IMR-90 (cell line): ENCODE results near the gene DRC7. TPM values are rescaled to one million over a fixed set of nuclear protein-coding genes. Genes with fewer than 3 reads are reported as not detected.

ENCODE experiments used
- ATAC-seq: fragments of 200-7000 bp; cut with Tn5 transposase; 2 replicates; pipeline ENCODE4 v1.9.1; 2020; ENCODE audit warnings: low read depth, mild to moderate bottlenecking, moderate library complexity
- BruUV-seq: library from RNA; stranded (reverse); fragments of 400-500 nt; replicated peaks from 2 replicates; lab custom pipeline; 2021; lab: Mats Ljungman, UMichigan
- CTCF ChIA-PET: fragments of 300-600 bp; formaldehyde crosslinking; extraction: SDS; loops from one replicate; lab custom pipeline; 2021; ENCODE audit warnings: antibody characterized with exemption; lab: Yijun Ruan, JAX
- POLR2A ChIA-PET: fragments of 300-600 bp; sonication (Branson Sonifier 250); formaldehyde crosslinking; loops from one replicate; lab custom pipeline; 2022; ENCODE audit warnings: antibody characterized with exemption; ENCODE audit not compliant: unreplicated experiment; lab: Charles Lee
- DNase-seq: peaks from one replicate; pipeline ENCODE4 v3.0.0; 2013
- H2AFZ ChIP-seq: replicated peaks from 2 replicates; pipeline ENCODE3; 2013; ENCODE audit warnings: low read length, mild to moderate bottlenecking; ENCODE audit not compliant: poor library complexity
- H2AK5ac ChIP-seq: 2 replicates; pipeline ENCODE4 v1.6.1; 2013; ENCODE audit warnings: low read depth, low read length, inconsistent platforms
- H2AK9ac ChIP-seq: replicated peaks from 2 replicates; pipeline ENCODE3; 2013; ENCODE audit warnings: mild to moderate bottlenecking, low read depth, low read length, moderate library complexity; ENCODE audit not compliant: poor library complexity
- H2BK120ac ChIP-seq: 2 replicates; pipeline ENCODE4 v1.6.1; 2013; ENCODE audit warnings: low read depth, low read length, inconsistent platforms
- H2BK15ac ChIP-seq: 3 replicates; pipeline ENCODE4 v1.6.1; 2013; ENCODE audit warnings: low read depth, low read length, inconsistent platforms
- H2BK20ac ChIP-seq: 2 replicates; pipeline ENCODE4 v1.6.1; 2013; ENCODE audit warnings: low read depth, mild to moderate bottlenecking, inconsistent platforms, low read length, moderate library complexity
- H2BK5ac ChIP-seq: 2 replicates; pipeline ENCODE4 v1.6.1; 2013; ENCODE audit warnings: mild to moderate bottlenecking, low read depth, low read length, inconsistent platforms; ENCODE audit not compliant: poor library complexity, severe bottlenecking
- H3K14ac ChIP-seq: replicated peaks from 2 replicates; pipeline ENCODE4 v1.6.1; 2013; ENCODE audit warnings: low read depth, low read length, inconsistent platforms
- H3K18ac ChIP-seq: 2 replicates; pipeline ENCODE4 v1.6.1; 2013; ENCODE audit warnings: low read depth, low read length, control low read depth
- H3K23ac ChIP-seq: 2 replicates; pipeline ENCODE4 v1.6.1; 2013; ENCODE audit warnings: low read depth, low read length, inconsistent platforms
- H3K27ac ChIP-seq: 2 replicates; pipeline ENCODE4 v1.5.1; 2013; ENCODE audit warnings: mild to moderate bottlenecking, control low read depth, low read length; ENCODE audit not compliant: insufficient read depth
- H3K27me3 ChIP-seq: 2 replicates; pipeline ENCODE4 v1.6.1; 2013; ENCODE audit warnings: low read length; ENCODE audit not compliant: control insufficient read depth, insufficient read depth
- H3K36me3 ChIP-seq: 2 replicates; pipeline ENCODE4 v1.6.1; 2013; ENCODE audit warnings: low read length, mixed read lengths; ENCODE audit not compliant: control insufficient read depth, insufficient read depth
- H3K4ac ChIP-seq: 2 replicates; pipeline ENCODE4 v1.6.1; 2013; ENCODE audit warnings: low read depth, low read length, inconsistent platforms
- H3K4me1 ChIP-seq: 2 replicates; pipeline ENCODE4 v1.6.1; 2013; ENCODE audit warnings: low read length, mixed read lengths; ENCODE audit not compliant: control insufficient read depth, insufficient read depth
- H3K4me2 ChIP-seq: 2 replicates; pipeline ENCODE4 v1.6.1; 2013; ENCODE audit warnings: low read depth, mild to moderate bottlenecking, control low read depth, low read length, moderate library complexity
- H3K4me3 ChIP-seq: 2 replicates; pipeline ENCODE4 v1.5.1; 2013; ENCODE audit warnings: low read depth, mild to moderate bottlenecking, control low read depth, low read length, moderate library complexity; ENCODE audit not compliant: insufficient read depth
- H3K56ac ChIP-seq: 2 replicates; pipeline ENCODE4 v1.6.1; 2013; ENCODE audit warnings: low read length, inconsistent platforms; ENCODE audit not compliant: insufficient read depth; ENCODE audit errors: extremely low read depth
- H3K79me1 ChIP-seq, 2 experiments: 2 replicates each; pipeline ENCODE4 v1.6.1; 2013; ENCODE audit warnings: low read length in 2 of 2, inconsistent platforms in 1 of 2, low read depth in 1 of 2
- H3K9ac ChIP-seq: 2 replicates; pipeline ENCODE4 v1.6.1; 2013; ENCODE audit warnings: low read depth, low read length, control low read depth
- H3K9me1 ChIP-seq: 2 replicates; pipeline ENCODE4 v1.6.1; 2013; ENCODE audit warnings: low read length, inconsistent platforms; ENCODE audit not compliant: insufficient read depth
- H3K9me3 ChIP-seq: 2 replicates; pipeline ENCODE4 v1.6.1; 2013; ENCODE audit warnings: low read length; ENCODE audit not compliant: control insufficient read depth, insufficient read depth
- H4K20me1 ChIP-seq: 2 replicates; pipeline ENCODE4 v1.6.1; 2013; ENCODE audit warnings: low read length, inconsistent platforms; ENCODE audit not compliant: insufficient read depth
- H4K5ac ChIP-seq: 2 replicates; pipeline ENCODE4 v1.6.1; 2013; ENCODE audit warnings: mild to moderate bottlenecking, low read depth, low read length, control low read depth
- H4K8ac ChIP-seq, 2 experiments: 2 replicates each; pipeline ENCODE4 v1.6.1; 2013; ENCODE audit warnings: low read depth in 2 of 2, low read length in 2 of 2, control low read depth in 1 of 2, inconsistent platforms in 1 of 2
- H4K91ac ChIP-seq: 2 replicates; pipeline ENCODE4 v1.6.1; 2013; ENCODE audit warnings: low read depth, low read length, inconsistent platforms; ENCODE audit not compliant: insufficient read depth
- BHLHE40 ChIP-seq: fragments of 150-350 bp; IDR thresholded peaks from 2 replicates; pipeline ENCODE4 v1.6.1; 2016; ENCODE audit warnings: mild to moderate bottlenecking, low read depth, low read length
- CHD1 ChIP-seq: IDR thresholded peaks from 2 replicates; pipeline ENCODE4 v1.6.1; 2012; ENCODE audit warnings: low read depth, low read length, improper control_type of control experiment
- CTCF ChIP-seq: conservative IDR thresholded peaks from 2 replicates; pipeline ENCODE4 v1.5.1; 2012; ENCODE audit warnings: mild to moderate bottlenecking, low read depth, low read length, improper control_type of control experiment
- FOS ChIP-seq: fragments of 150-350 bp; IDR thresholded peaks from 2 replicates; pipeline ENCODE4 v1.6.1; 2016; ENCODE audit warnings: low read depth, low read length
- MAFK ChIP-seq: IDR thresholded peaks from 2 replicates; pipeline ENCODE4 v1.6.1; 2012; ENCODE audit warnings: low read depth, low read length, improper control_type of control experiment
- MXI1 ChIP-seq: IDR thresholded peaks from 2 replicates; pipeline ENCODE4 v1.6.1; 2012; ENCODE audit warnings: low read depth, mild to moderate bottlenecking, low read length, moderate library complexity, borderline replicate concordance
- POLR2A ChIP-seq: IDR thresholded peaks from 2 replicates; pipeline ENCODE4 v1.6.1; 2012; ENCODE audit warnings: mild to moderate bottlenecking, low read depth, low read length
- RAD21 ChIP-seq: IDR thresholded peaks from 2 replicates; pipeline ENCODE4 v1.6.1; 2012; ENCODE audit warnings: low read length, improper control_type of control experiment
- RCOR1 ChIP-seq: IDR thresholded peaks from 2 replicates; pipeline ENCODE4 v1.6.1; 2012; ENCODE audit warnings: mild to moderate bottlenecking, low read length, improper control_type of control experiment; ENCODE audit not compliant: insufficient replicate concordance
- SMC3 ChIP-seq: fragments of 150-350 bp; IDR thresholded peaks from 2 replicates; pipeline ENCODE4 v1.6.1; 2016; ENCODE audit warnings: low read depth, mild to moderate bottlenecking, antibody characterized with exemption, low read length, moderate library complexity
- USF2 ChIP-seq: fragments of 150-350 bp; IDR thresholded peaks from 2 replicates; pipeline ENCODE4 v1.6.1; 2017; ENCODE audit warnings: mild to moderate bottlenecking, antibody characterized with exemption, low read length, low read depth
- WGBS, 2 experiments: methylation state at CpG; one replicate each; pipeline versions ENCODE4 v1.1.5 to v1.1.7; 2013; ENCODE audit warnings: missing lambda C conversion rate in 2 of 2; ENCODE audit not compliant: insufficient read length in 1 of 2; ENCODE audit errors: extremely low coverage in 2 of 2; 5-methylcytosine and 5-hydroxymethylcytosine counted together
- dilution Hi-C: fragments of 300-500 bp; cut with HindIII; formaldehyde crosslinking; loops from one replicate; pipeline ENCODE4 v1.14.3; 2018; ENCODE audit warnings: low sequenced_read_pairs; ENCODE audit not compliant: unreplicated experiment
- in situ Hi-C: fragments of 300-500 bp; cut with MboI; formaldehyde crosslinking; loops from 3 replicates; pipeline ENCODE4 v1.14.3; 2019; ENCODE audit warnings: low sequenced_read_pairs, inconsistent platforms, mixed read lengths
- intact Hi-C: fragments of 100-400 bp; cut with micrococcal nuclease; formaldehyde crosslinking; loops from 2 replicates; pipeline ENCODE4 v1.10.0; 2022
- polyA plus RNA-seq, 3 experiments: library from polyadenylated mRNA; depleted of rRNA; stranded (reverse); fragments of >200 nt; gene quantifications; 2 replicates each; pipeline ENCODE4 v1.2.3, GENCODE V29; 2012; ENCODE audit warnings: low replicate concordance in 1 of 3
- total RNA-seq: library from RNA; depleted of rRNA; stranded (reverse); fragments of >200 nt; gene quantifications from 2 replicates; pipeline ENCODE4 v1.2.3, GENCODE V29; 2012

DRC7 gene
- total and polyA plus RNA-seq, 2 of the 4 experiments (the other 2 are of a cell fraction) = not detected

GRCh38 chr16:57726433-57726947, 31.9 kb downstream of the DRC7 start:
- Histone ChIP-seq H4K20me1 (no peaks in the 10 kb centered on the region), H3K4me3 (no peak overlapping the region), H3K36me3 (no peaks in the 10 kb centered on the region), H2BK5ac (no peak overlapping the region), H3K4ac (no peak overlapping the region), H2AK5ac (no peak overlapping the region), H4K8ac (no peak overlapping the region), H3K23ac (no peak overlapping the region), H2AFZ (no peak overlapping the region), H3K27me3 (peaks cover 6% of the 10 kb centered on the region), H3K27ac (no peak overlapping the region), H3K9me3 (no peaks in the 10 kb centered on the region), H2BK15ac (no peak overlapping the region), H2AK9ac (no peak overlapping the region), H3K4me1 (no peaks in the 10 kb centered on the region), H3K14ac (no peak overlapping the region), H3K18ac (no peak overlapping the region), H4K91ac (no peak overlapping the region), H2BK20ac (no peak overlapping the region), H3K56ac (no peak overlapping the region), H3K79me1 (no peaks in the 10 kb centered on the region), H3K9me1 (no peaks in the 10 kb centered on the region), H3K4me2 (no peak overlapping the region), H4K5ac (no peak overlapping the region), H3K9ac (no peak overlapping the region), H2BK120ac (no peak overlapping the region)
- no TSS peak for BruUV-seq
- TF ChIP-seq RCOR1 (no peak), SMC3 (no peak), CTCF (no peak), CHD1 (no peak), RAD21 (no peak), POLR2A (no peak), USF2 (no peak), BHLHE40 (no peak), FOS (no peak), MAFK (no peak), MXI1 (no peak)
- POLR2A ChIA-PET = no interaction called here
- CTCF ChIA-PET = no interaction called here
- intact Hi-C loops (no loop called here), in situ Hi-C loops (no loop called here), dilution Hi-C loops (no loop called here)
- no CpG with 5 or more reads among the region's 7 CpGs for WGBS, 2 experiments
- no peak for ATAC-seq
- no peak for DNase-seq
